Body of pancreas (tissue), 4 donors: ENCODE data around the gene ANKRD40CL.

ENCODE experiments used
- POLR2A ChIP-seq, 3 donors: fragments of 450-650 bp; IDR thresholded peaks; one replicate each; pipeline ENCODE4 v1.6.1; 2016; ENCODE audit warnings: antibody characterized with exemption in 3 of 3, mild to moderate bottlenecking in 2 of 3
- TF ChIP-seq, protein P1 (sequence below), 7 experiments: fragments of 450-650 bp in 4 of 7; fragments of 200-600 bp in 3 of 7; sonication (generic) in 3 of 7; IDR thresholded peaks; one replicate each; pipeline ENCODE4 v1.5.1; 2016 to 2019; ENCODE audit warnings: antibody characterized with exemption in 7 of 7

- TF ChIP-seq, protein P1, sequence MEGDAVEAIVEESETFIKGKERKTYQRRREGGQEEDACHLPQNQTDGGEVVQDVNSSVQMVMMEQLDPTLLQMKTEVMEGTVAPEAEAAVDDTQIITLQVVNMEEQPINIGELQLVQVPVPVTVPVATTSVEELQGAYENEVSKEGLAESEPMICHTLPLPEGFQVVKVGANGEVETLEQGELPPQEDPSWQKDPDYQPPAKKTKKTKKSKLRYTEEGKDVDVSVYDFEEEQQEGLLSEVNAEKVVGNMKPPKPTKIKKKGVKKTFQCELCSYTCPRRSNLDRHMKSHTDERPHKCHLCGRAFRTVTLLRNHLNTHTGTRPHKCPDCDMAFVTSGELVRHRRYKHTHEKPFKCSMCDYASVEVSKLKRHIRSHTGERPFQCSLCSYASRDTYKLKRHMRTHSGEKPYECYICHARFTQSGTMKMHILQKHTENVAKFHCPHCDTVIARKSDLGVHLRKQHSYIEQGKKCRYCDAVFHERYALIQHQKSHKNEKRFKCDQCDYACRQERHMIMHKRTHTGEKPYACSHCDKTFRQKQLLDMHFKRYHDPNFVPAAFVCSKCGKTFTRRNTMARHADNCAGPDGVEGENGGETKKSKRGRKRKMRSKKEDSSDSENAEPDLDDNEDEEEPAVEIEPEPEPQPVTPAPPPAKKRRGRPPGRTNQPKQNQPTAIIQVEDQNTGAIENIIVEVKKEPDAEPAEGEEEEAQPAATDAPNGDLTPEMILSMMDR (IDR thresholded peaks at IDR 0.05) = no peak
- TF ChIP-seq POLR2A (IDR thresholded peaks at IDR 0.05) = no peak
Measured at GRCh38 chr17:50792132-50792531, 24.8 kb upstream of the ANKRD40CL start.
